ENCODE measurements around the gene SLC2A6.

SLC2A6 gene

GRCh38 chr9:133476941-133477340 is 2.0 kb downstream of the SLC2A6 start:
- no peaks in the 10 kb centered on the region for H3K36me3 Mint-ChIP-seq (ENCODE audit: low read depth)

DNA sequence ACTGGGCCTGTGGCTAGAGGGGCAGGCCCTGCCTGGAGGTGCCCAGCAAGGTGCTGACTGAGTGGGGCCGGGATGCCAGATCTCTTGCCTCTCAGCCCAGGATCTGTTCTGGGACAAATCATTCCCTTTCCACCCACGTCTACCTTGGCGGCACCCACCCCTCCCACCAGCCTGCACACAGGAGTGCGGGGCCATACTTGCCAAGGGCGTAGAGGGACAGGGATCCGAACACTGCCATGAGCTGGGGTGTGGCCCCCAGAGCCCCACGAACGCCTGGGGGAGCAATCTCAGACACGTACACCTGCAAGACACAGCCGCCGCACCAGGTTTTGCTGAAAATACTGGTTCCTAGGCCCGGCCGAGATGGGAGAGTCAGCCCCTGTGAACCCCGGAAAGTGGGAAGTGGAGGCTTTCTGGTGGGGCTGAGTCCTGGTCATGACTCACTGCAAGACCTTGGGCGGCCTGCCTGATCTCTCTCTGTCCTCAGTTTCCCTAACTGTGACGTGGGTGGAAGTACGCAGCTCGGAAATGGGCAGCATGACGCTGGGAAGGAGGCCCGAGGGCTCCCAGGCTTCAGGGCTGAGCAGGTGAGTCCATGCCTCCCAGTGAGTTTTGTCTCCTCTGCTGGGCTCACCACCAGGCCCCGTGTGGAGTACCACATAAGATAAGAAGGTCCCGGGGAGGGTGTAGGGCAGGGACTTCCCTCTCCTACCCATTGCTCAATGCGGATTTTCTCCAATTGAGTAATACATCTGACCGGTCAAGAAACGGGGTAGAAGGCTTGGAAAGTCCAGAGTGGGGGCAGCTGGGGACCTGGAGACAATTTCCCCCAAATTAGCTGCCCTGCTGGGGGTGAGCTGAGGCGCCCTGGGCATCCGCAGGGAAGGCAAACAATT is 2.6 kb downstream of the SLC2A6 start:
- H3K27ac Mint-ChIP-seq, result no peak overlapping the region
- no peaks in the 10 kb centered on the region for H3K9me3 Mint-ChIP-seq
- TF ChIP-seq, protein P1, sequence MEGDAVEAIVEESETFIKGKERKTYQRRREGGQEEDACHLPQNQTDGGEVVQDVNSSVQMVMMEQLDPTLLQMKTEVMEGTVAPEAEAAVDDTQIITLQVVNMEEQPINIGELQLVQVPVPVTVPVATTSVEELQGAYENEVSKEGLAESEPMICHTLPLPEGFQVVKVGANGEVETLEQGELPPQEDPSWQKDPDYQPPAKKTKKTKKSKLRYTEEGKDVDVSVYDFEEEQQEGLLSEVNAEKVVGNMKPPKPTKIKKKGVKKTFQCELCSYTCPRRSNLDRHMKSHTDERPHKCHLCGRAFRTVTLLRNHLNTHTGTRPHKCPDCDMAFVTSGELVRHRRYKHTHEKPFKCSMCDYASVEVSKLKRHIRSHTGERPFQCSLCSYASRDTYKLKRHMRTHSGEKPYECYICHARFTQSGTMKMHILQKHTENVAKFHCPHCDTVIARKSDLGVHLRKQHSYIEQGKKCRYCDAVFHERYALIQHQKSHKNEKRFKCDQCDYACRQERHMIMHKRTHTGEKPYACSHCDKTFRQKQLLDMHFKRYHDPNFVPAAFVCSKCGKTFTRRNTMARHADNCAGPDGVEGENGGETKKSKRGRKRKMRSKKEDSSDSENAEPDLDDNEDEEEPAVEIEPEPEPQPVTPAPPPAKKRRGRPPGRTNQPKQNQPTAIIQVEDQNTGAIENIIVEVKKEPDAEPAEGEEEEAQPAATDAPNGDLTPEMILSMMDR (IDR thresholded peaks at IDR 0.05; ENCODE audit: unreplicated experiment in 3 of 3), result no peak
- no peaks in the 10 kb centered on the region for H3K36me3 Mint-ChIP-seq (ENCODE audit: low read depth)
- no peak overlapping the region for H3K4me3 Mint-ChIP-seq
- H3K27me3 Mint-ChIP-seq (ENCODE audit: low read depth), result peaks cover 4% of the 10 kb centered on the region
- H3K4me1 Mint-ChIP-seq, result no peaks in the 10 kb centered on the region

More at GRCh38 chr9:133476941-133477340, 2.0 kb downstream of the SLC2A6 start:
- peaks cover 10% of the 10 kb centered on the region for H3K27me3 Mint-ChIP-seq (ENCODE audit: low read depth)
- H3K27ac Mint-ChIP-seq, result no peak overlapping the region
- no peaks in the 10 kb centered on the region for H3K4me1 Mint-ChIP-seq
- H3K4me3 Mint-ChIP-seq, result no peak overlapping the region
- no peaks in the 10 kb centered on the region for H3K9me3 Mint-ChIP-seq
- TF ChIP-seq, protein P1 (IDR thresholded peaks at IDR 0.05; ENCODE audit: unreplicated experiment in 3 of 3), result no peak

DNA sequence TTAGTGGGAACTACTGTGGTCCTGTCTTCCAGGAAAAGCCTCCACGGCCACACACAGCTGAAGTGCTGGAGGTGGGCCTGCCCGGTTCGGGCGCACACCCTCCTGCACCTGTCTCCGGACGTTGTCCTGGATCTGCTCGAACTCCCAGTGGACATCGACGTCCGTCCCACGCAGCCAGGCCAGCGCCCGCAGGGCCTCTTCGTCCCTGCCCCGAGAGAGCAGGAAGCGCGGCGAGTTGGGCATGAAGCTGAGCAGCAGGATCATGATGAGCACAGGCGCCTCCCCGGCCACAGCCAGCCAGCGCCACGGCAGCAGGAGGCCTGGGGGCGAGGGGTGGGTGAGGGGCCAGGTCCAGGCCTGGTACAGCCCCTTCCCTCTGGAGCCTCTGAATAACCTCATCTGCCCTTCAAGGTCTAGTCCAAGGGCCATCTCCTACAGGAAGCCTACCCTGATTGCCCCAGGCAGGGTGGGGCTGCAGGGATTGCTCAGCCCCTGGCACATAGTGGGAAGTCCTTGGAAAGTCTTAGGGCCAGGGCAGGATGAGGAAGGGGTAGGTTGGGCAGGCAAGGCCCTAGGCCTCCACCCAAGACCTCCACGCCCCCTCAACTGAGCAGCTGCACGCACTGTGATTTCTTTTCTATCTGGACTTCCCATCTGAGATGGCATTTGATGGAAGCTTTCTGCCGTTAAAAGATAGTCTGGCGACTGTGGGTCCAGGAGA is 3.4 kb downstream of the SLC2A6 start:
- H3K27ac Mint-ChIP-seq, result no peak overlapping the region
- H3K9me3 Mint-ChIP-seq, result no peaks in the 10 kb centered on the region
- H3K36me3 Mint-ChIP-seq (ENCODE audit: low read depth), result no peaks in the 10 kb centered on the region
- no peak overlapping the region for H3K4me3 Mint-ChIP-seq
- TF ChIP-seq, protein P1 (IDR thresholded peaks at IDR 0.05; ENCODE audit: unreplicated experiment in 3 of 3), result no peak
- H3K27me3 Mint-ChIP-seq (ENCODE audit: low read depth), result no peaks in the 10 kb centered on the region
- no peaks in the 10 kb centered on the region for H3K4me1 Mint-ChIP-seq

GRCh38 chr9:133474853-133475252 is 4.0 kb downstream of the SLC2A6 start:
- TF ChIP-seq, protein P1 (IDR thresholded peaks at IDR 0.05; ENCODE audit: unreplicated experiment in 3 of 3), result no peak
- Mint-ChIP-seq H3K4me3 (no peak overlapping the region), H3K9me3 (no peaks in the 10 kb centered on the region), H3K27ac (no peak overlapping the region), H3K4me1 (no peaks in the 10 kb centered on the region), H3K36me3 (ENCODE audit: low read depth) (no peaks in the 10 kb centered on the region), H3K27me3 (ENCODE audit: low read depth) (no peaks in the 10 kb centered on the region)

DNA sequence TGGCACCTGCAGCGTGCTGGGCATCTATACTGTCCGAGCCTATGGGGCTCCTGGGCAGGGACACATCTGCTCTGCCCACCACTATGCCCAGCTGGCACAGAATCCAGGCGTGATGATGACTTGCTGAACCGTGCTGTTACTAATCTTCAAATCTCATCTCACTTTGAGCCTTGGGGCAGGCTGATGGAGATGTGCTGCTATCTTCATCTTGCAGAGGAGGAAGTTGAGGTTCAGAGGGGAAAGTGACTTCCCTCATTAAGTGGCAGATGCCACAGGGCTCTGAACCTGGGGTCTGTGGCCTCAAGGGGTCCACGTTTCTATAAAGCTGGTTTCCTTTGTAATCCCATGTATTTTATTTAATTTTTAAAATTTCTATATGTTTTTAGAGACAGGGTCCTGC is 4.7 kb downstream of the SLC2A6 start:
- Mint-ChIP-seq H3K9me3 (no peaks in the 10 kb centered on the region), H3K4me1 (no peaks in the 10 kb centered on the region), H3K27ac (no peak overlapping the region), H3K36me3 (ENCODE audit: low read depth) (no peaks in the 10 kb centered on the region), H3K4me3 (no peak overlapping the region), H3K27me3 (ENCODE audit: low read depth) (no peaks in the 10 kb centered on the region)
- TF ChIP-seq, protein P1 (IDR thresholded peaks at IDR 0.05; ENCODE audit: unreplicated experiment in 3 of 3), result no peak
